VCaP (cell line): ENCODE results near the gene RAB25.
"Not testable (repeated sequence)": the region's sequence is repeated elsewhere in the genome, so short reads cannot be mapped to it uniquely, and the experiment has no call there.

ENCODE experiments used
- H3K27ac ChIP-seq: fragments of 450-650 bp; 2 replicates; pipeline ENCODE4 v1.5.1; 2017
- CTCF ChIP-seq: fragments of 450-650 bp; conservative IDR thresholded peaks from 2 replicates; pipeline ENCODE4 v1.5.1; 2017; ENCODE audit warnings: mild to moderate bottlenecking, moderate library complexity

RAB25 gene

GRCh38 chr1:156024801-156025200 is 36.2 kb upstream of the RAB25 start:
- no peak overlapping the region for H3K27ac ChIP-seq
- TF ChIP-seq CTCF = no peak

- peak; percentile 54 for TF ChIP-seq CTCF
Observed at GRCh38 chr1:156025876-156026275, 35.1 kb upstream of the RAB25 start.

GRCh38 chr1:156026588-156026987 is 34.4 kb upstream of the RAB25 start:
- TF ChIP-seq CTCF = no peak
- no peak overlapping the region for H3K27ac ChIP-seq

More at GRCh38 chr1:156025876-156026275, 35.1 kb upstream of the RAB25 start:
- no peak overlapping the region for H3K27ac ChIP-seq

GRCh38 chr1:156033011-156033410 is 27.9 kb upstream of the RAB25 start:
- no peak overlapping the region for H3K27ac ChIP-seq
- no peak for TF ChIP-seq CTCF

- not testable (repeated sequence) for H3K27ac ChIP-seq
Observed at GRCh38 chr1:156034991-156035390, 26.0 kb upstream of the RAB25 start.

- TF ChIP-seq CTCF = no peak
- no peak overlapping the region for H3K27ac ChIP-seq
Observed at GRCh38 chr1:156042828-156043227, 18.1 kb upstream of the RAB25 start.

- TF ChIP-seq CTCF = no peak
- no peak overlapping the region for H3K27ac ChIP-seq
Observed at GRCh38 chr1:156045076-156045475, 15.9 kb upstream of the RAB25 start.

GRCh38 chr1:156048663-156049258 is 12.2 kb upstream of the RAB25 start:
- H3K27ac ChIP-seq = no peak overlapping the region
- TF ChIP-seq CTCF = no peak
